Mesenchymal stem cell (in vitro differentiated cells and primary cell): ENCODE data around the gene PNPT1.

ENCODE experiments used
- DNase-seq: peaks from one replicate; pipeline ENCODE4 v3.0.0-alpha.2; 2013
- H2AFZ ChIP-seq: one replicate; pipeline ENCODE4 v1.6.1; 2013; ENCODE audit warnings: low read depth, mild to moderate bottlenecking, control low read depth, inconsistent platforms, low read length, moderate library complexity
- H2AK5ac ChIP-seq: 2 replicates; pipeline ENCODE4 v1.6.1; 2013; ENCODE audit warnings: low read length, moderate library complexity, mild to moderate bottlenecking, inconsistent platforms; ENCODE audit not compliant: severe bottlenecking
- H2BK120ac ChIP-seq: one replicate; pipeline ENCODE4 v1.6.1; 2013; ENCODE audit warnings: low read depth, mild to moderate bottlenecking, inconsistent platforms, low read length, moderate library complexity
- H2BK12ac ChIP-seq, 2 experiments: one replicate each; pipeline ENCODE4 v1.6.1; 2013; ENCODE audit warnings: inconsistent platforms in 2 of 2, low read length in 2 of 2, mild to moderate bottlenecking in 2 of 2, moderate library complexity in 2 of 2, control low read depth in 1 of 2
- H2BK15ac ChIP-seq: one replicate; pipeline ENCODE4 v1.6.1; 2013; ENCODE audit warnings: mild to moderate bottlenecking, low read depth, inconsistent platforms; ENCODE audit not compliant: poor library complexity, severe bottlenecking
- H2BK5ac ChIP-seq: 2 replicates; pipeline ENCODE4 v1.6.1; 2013; ENCODE audit warnings: low read depth, mild to moderate bottlenecking, low read length, control low read depth, inconsistent platforms; ENCODE audit not compliant: poor library complexity, severe bottlenecking
- H3K14ac ChIP-seq, 2 experiments: one replicate each; pipeline ENCODE4 v1.6.1; 2013; ENCODE audit warnings: inconsistent platforms in 2 of 2, low read length in 2 of 2, control low read depth in 1 of 2, mild to moderate bottlenecking in 1 of 2, moderate library complexity in 1 of 2
- H3K18ac ChIP-seq, 2 experiments: one replicate each; pipeline ENCODE4 v1.6.1; 2013; ENCODE audit warnings: inconsistent platforms in 2 of 2, low read length in 2 of 2, control low read depth in 1 of 2, low read depth in 1 of 2, mild to moderate bottlenecking in 1 of 2
- H3K23ac ChIP-seq, 2 experiments: one replicate each; pipeline ENCODE4 v1.6.1; 2013; ENCODE audit warnings: inconsistent platforms in 2 of 2, low read length in 2 of 2, mild to moderate bottlenecking in 2 of 2, moderate library complexity in 2 of 2, control low read depth in 1 of 2
- H3K27ac ChIP-seq: 2 replicates; pipeline ENCODE4 v1.5.1; 2013; ENCODE audit warnings: mild to moderate bottlenecking, moderate library complexity, low read length, control low read depth, inconsistent platforms; ENCODE audit not compliant: poor library complexity, severe bottlenecking
- H3K27me3 ChIP-seq, 2 experiments: 2 replicates each; pipeline versions ENCODE4 v1.6.1 to v1.7.0; 2013; ENCODE audit warnings: low read length in 2 of 2, mild to moderate bottlenecking in 2 of 2, moderate library complexity in 2 of 2, control low read depth in 1 of 2, inconsistent platforms in 1 of 2; ENCODE audit not compliant: control insufficient read depth in 1 of 2, insufficient read depth in 1 of 2
- H3K36me3 ChIP-seq, 2 experiments: 2 replicates each; pipeline versions ENCODE4 v1.6.1 to v1.7.0; 2013; ENCODE audit warnings: low read length in 2 of 2, control low read depth in 1 of 2, inconsistent platforms in 1 of 2, low read depth in 1 of 2, mild to moderate bottlenecking in 1 of 2; ENCODE audit not compliant: insufficient read depth in 2 of 2, control insufficient read depth in 1 of 2
- H3K4ac ChIP-seq, 2 experiments: one replicate each; pipeline ENCODE4 v1.6.1; 2013; ENCODE audit warnings: inconsistent platforms in 2 of 2, low read length in 2 of 2, mild to moderate bottlenecking in 2 of 2, moderate library complexity in 2 of 2, control low read depth in 1 of 2, low read depth in 1 of 2
- H3K4me1 ChIP-seq: 2 replicates; pipeline ENCODE4 v1.6.1; 2013; ENCODE audit warnings: low read depth, low read length, control low read depth; ENCODE audit not compliant: control insufficient read depth, insufficient read depth
- H3K4me2 ChIP-seq: 2 replicates; pipeline ENCODE4 v1.6.1; 2013; ENCODE audit warnings: low read length, mild to moderate bottlenecking, inconsistent platforms; ENCODE audit not compliant: poor library complexity, severe bottlenecking
- H3K4me3 ChIP-seq, 2 experiments: 2 replicates each; pipeline versions ENCODE4 v1.5.1 to v1.7.0; 2013; ENCODE audit warnings: low read length in 2 of 2, mild to moderate bottlenecking in 2 of 2, control low read depth in 1 of 2, low read depth in 1 of 2; ENCODE audit not compliant: insufficient read depth in 1 of 2
- H3K79me1 ChIP-seq: replicated peaks from 2 replicates; pipeline ENCODE4 v1.6.1; 2013; ENCODE audit warnings: mild to moderate bottlenecking, control low read depth, low read length, inconsistent platforms; ENCODE audit not compliant: poor library complexity, severe bottlenecking
- H3K9ac ChIP-seq: 2 replicates; pipeline ENCODE4 v1.7.0; 2013; ENCODE audit warnings: mild to moderate bottlenecking, low read length, moderate library complexity
- H3K9me3 ChIP-seq: 2 replicates; pipeline ENCODE4 v1.7.0; 2013; ENCODE audit warnings: mild to moderate bottlenecking, low read length; ENCODE audit not compliant: control insufficient read depth
- H4K8ac ChIP-seq: one replicate; pipeline ENCODE4 v1.6.1; 2013; ENCODE audit warnings: inconsistent platforms, mild to moderate bottlenecking, low read length, moderate library complexity
- H4K91ac ChIP-seq: one replicate; pipeline ENCODE4 v1.6.1; 2013; ENCODE audit warnings: mild to moderate bottlenecking, low read length, inconsistent platforms
- WGBS: methylation state at CpG from one replicate; pipeline ENCODE4 v1.1.7; 2013; ENCODE audit warnings: mixed read lengths; 5-methylcytosine and 5-hydroxymethylcytosine counted together

Gene PNPT1

GRCh38 chr2:55610954-55611743 is 82.5 kb downstream of the PNPT1 start:
- Histone ChIP-seq H3K4me1 (peaks cover 3% of the 10 kb centered on the region), H3K36me3 (peaks cover 9 to 55% of the 10 kb centered on the region in 2 experiments), H3K14ac (no peak overlapping the region), H2BK5ac (no peak overlapping the region), H3K4ac (no peak overlapping the region), H4K8ac (no peak overlapping the region), H3K9me3 (no peaks in the 10 kb centered on the region), H2BK15ac (no peak overlapping the region), H3K23ac (no peak overlapping the region), H3K79me1 (peaks cover 14% of the 10 kb centered on the region), H3K27ac (no peak overlapping the region), H4K91ac (no peak overlapping the region), H2BK120ac (no peak overlapping the region), H3K4me3 (no peak overlapping the region), H2BK12ac (no peak overlapping the region), H2AFZ (no peak overlapping the region), H3K4me2 (no peak overlapping the region), H3K18ac (no peak overlapping the region), H2AK5ac (no peak overlapping the region), H3K9ac (no peak overlapping the region), H3K27me3 (no peaks in the 10 kb centered on the region)
- WGBS: no CpG with 5 or more reads among the region's 3 CpGs
- no peak for DNase-seq

GRCh38 chr2:55609938-55610578 is 83.6 kb downstream of the PNPT1 start:
- Histone ChIP-seq H3K14ac (no peak overlapping the region), H3K18ac (no peak overlapping the region), H2BK5ac (no peak overlapping the region), H2AK5ac (no peak overlapping the region), H3K36me3 (peaks cover 9 to 53% of the 10 kb centered on the region in 2 experiments), H3K4ac (no peak overlapping the region), H3K4me2 (no peak overlapping the region), H3K27me3 (no peaks in the 10 kb centered on the region), H4K8ac (no peak overlapping the region), H2BK120ac (no peak overlapping the region), H2BK15ac (no peak overlapping the region), H3K9ac (no peak overlapping the region), H3K9me3 (no peaks in the 10 kb centered on the region), H4K91ac (no peak overlapping the region), H3K23ac (no peak overlapping the region), H2AFZ (no peak overlapping the region), H2BK12ac (no peak overlapping the region), H3K4me1 (no peaks in the 10 kb centered on the region), H3K79me1 (peaks cover 14% of the 10 kb centered on the region), H3K27ac (no peak overlapping the region), H3K4me3 (no peak overlapping the region)
- WGBS: 100% methylated on average over 1 of the region's 1 CpG
- DNase-seq: no peak

GRCh38 chr2:55609193-55609794 is 84.3 kb downstream of the PNPT1 start:
- H3K14ac ChIP-seq: no peak overlapping the region
- no peak overlapping the region for H3K4me2 ChIP-seq
- H4K8ac ChIP-seq: no peak overlapping the region
- H3K36me3 ChIP-seq: peaks cover 9 to 46% of the 10 kb centered on the region in 2 experiments
- no peak overlapping the region for H2BK5ac ChIP-seq
- peak overlapping the region in 1 of 2 experiments; percentile 11 for H2BK12ac ChIP-seq
- no peak overlapping the region for H2AFZ ChIP-seq
- peaks cover 2% of the 10 kb centered on the region for H3K4me1 ChIP-seq
- WGBS: 84% methylated on average over 7 of the region's 8 CpGs
- no peak overlapping the region for H2BK15ac ChIP-seq
- no peak overlapping the region for H3K4me3 ChIP-seq
- no peak for DNase-seq
- H3K9me3 ChIP-seq: no peaks in the 10 kb centered on the region
- no peak overlapping the region for H3K4ac ChIP-seq
- H3K23ac ChIP-seq: no peak overlapping the region
- no peaks in the 10 kb centered on the region for H3K27me3 ChIP-seq
- no peak overlapping the region for H2BK120ac ChIP-seq
- no peak overlapping the region for H3K18ac ChIP-seq
- no peak overlapping the region for H4K91ac ChIP-seq
- no peak overlapping the region for H3K9ac ChIP-seq
- H3K27ac ChIP-seq: no peak overlapping the region
- H3K79me1 ChIP-seq: peaks cover 16% of the 10 kb centered on the region
- H2AK5ac ChIP-seq: no peak overlapping the region

GRCh38 chr2:55607717-55608116 is 85.9 kb downstream of the PNPT1 start:
- H2BK5ac ChIP-seq: no peak overlapping the region
- DNase-seq: no peak
- H3K9me3 ChIP-seq: no peaks in the 10 kb centered on the region
- no peak overlapping the region for H3K23ac ChIP-seq
- no peak overlapping the region for H2AK5ac ChIP-seq
- no peak overlapping the region for H4K8ac ChIP-seq
- no peak overlapping the region for H3K14ac ChIP-seq
- WGBS: 100% methylated on average over 2 of the region's 3 CpGs
- no peak overlapping the region for H2BK15ac ChIP-seq
- H3K9ac ChIP-seq: no peak overlapping the region
- H3K36me3 ChIP-seq: peaks cover 12 to 39% of the 10 kb centered on the region in 2 experiments
- peaks cover 18% of the 10 kb centered on the region for H3K79me1 ChIP-seq
- H3K27me3 ChIP-seq: no peaks in the 10 kb centered on the region
- H2BK12ac ChIP-seq: no peak overlapping the region
- H3K4ac ChIP-seq: no peak overlapping the region
- no peak overlapping the region for H4K91ac ChIP-seq
- H3K4me1 ChIP-seq: peaks cover 2% of the 10 kb centered on the region
- no peak overlapping the region for H3K4me2 ChIP-seq
- no peak overlapping the region for H2BK120ac ChIP-seq
- no peak overlapping the region for H3K18ac ChIP-seq
- no peak overlapping the region for H3K4me3 ChIP-seq
- H2AFZ ChIP-seq: no peak overlapping the region
- H3K27ac ChIP-seq: no peak overlapping the region
